Measurements from ENCODE around the gene SUPT7L. TPM values are rescaled to one million over a fixed set of nuclear protein-coding genes. Genes with fewer than 3 reads are reported as not detected.
"Not testable (repeated sequence)": the region's sequence is repeated elsewhere in the genome, so short reads cannot be mapped to it uniquely, and the experiment has no call there.

SUPT7L gene
- total RNA-seq, 2 donors from 2014 or later = 30.3 to 34.4 TPM

- H3K4me1 ChIP-seq (ENCODE audit: control insufficient read depth in 1 of 2, low read depth in 2 of 2) = no peaks in the 10 kb centered on the region
- no peaks in the 10 kb centered on the region for H3K27me3 ChIP-seq (replicated peaks; ENCODE audit: insufficient read depth)
- DNase-seq (ENCODE audit: low spot score) = no peak
- no peak for ATAC-seq (ENCODE audit: insufficient number of reproducible peaks, low FRiP score, low read depth)
- no peak overlapping the region for H3K4me3 ChIP-seq
- TF ChIP-seq, protein P1, sequence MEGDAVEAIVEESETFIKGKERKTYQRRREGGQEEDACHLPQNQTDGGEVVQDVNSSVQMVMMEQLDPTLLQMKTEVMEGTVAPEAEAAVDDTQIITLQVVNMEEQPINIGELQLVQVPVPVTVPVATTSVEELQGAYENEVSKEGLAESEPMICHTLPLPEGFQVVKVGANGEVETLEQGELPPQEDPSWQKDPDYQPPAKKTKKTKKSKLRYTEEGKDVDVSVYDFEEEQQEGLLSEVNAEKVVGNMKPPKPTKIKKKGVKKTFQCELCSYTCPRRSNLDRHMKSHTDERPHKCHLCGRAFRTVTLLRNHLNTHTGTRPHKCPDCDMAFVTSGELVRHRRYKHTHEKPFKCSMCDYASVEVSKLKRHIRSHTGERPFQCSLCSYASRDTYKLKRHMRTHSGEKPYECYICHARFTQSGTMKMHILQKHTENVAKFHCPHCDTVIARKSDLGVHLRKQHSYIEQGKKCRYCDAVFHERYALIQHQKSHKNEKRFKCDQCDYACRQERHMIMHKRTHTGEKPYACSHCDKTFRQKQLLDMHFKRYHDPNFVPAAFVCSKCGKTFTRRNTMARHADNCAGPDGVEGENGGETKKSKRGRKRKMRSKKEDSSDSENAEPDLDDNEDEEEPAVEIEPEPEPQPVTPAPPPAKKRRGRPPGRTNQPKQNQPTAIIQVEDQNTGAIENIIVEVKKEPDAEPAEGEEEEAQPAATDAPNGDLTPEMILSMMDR (IDR thresholded peaks at IDR 0.05) = no peak
- no peaks in the 10 kb centered on the region for H3K9me3 ChIP-seq
- peaks cover 43% of the 10 kb centered on the region for H3K36me3 ChIP-seq
- no peak overlapping the region for H3K27ac ChIP-seq
Observed at GRCh38 chr2:27640722-27641245, 22.6 kb downstream of the SUPT7L start.

- Histone ChIP-seq H3K4me1 (ENCODE audit: control insufficient read depth in 1 of 2, low read depth in 2 of 2) (no peaks in the 10 kb centered on the region), H3K9me3 (no peaks in the 10 kb centered on the region), H3K36me3 (peaks cover 59% of the 10 kb centered on the region), H3K27me3 (replicated peaks; ENCODE audit: insufficient read depth) (no peaks in the 10 kb centered on the region), H3K27ac (no peak overlapping the region), H3K4me3 (no peak overlapping the region)
- DNase-seq (ENCODE audit: low spot score) (no peak), ATAC-seq (ENCODE audit: insufficient number of reproducible peaks, low FRiP score, low read depth) (no peak)
- TF ChIP-seq, protein P1 (IDR thresholded peaks at IDR 0.05) = no peak
Observed at GRCh38 chr2:27638709-27639108, 24.7 kb downstream of the SUPT7L start.

DNA sequence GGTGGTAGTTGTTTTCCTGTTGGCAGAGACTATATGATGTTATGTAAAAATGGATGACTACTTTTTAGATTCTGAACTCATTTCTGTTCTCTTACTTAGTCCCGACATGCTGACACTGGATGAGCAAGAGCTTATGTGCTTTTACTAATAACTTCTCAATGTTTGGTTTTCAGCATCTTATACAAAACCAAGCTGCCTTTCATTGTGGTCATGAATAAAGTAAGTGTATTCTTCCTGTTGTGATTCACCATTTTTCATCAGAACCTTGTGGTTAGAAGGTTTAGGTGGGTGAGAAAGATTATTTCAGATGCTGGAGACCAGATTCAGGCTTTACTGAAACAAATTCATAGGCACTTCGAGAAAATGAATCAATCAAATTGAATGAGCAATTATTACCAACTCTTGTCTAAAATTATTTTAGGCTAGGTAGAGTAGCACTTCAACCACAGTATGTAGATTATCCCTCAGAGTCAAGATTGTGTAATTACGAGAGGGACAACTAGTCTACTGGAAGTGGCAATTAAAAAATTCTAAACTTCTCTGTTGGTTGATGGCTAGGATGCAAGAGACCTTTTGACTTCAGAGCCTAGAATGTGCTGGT, 25.3 kb downstream of the SUPT7L start:
- H3K27ac ChIP-seq = no peak overlapping the region
- no peak for DNase-seq (ENCODE audit: low spot score)
- no peaks in the 10 kb centered on the region for H3K4me1 ChIP-seq (ENCODE audit: control insufficient read depth in 1 of 2, low read depth in 2 of 2)
- peaks cover 59% of the 10 kb centered on the region for H3K36me3 ChIP-seq
- no peaks in the 10 kb centered on the region for H3K9me3 ChIP-seq
- TF ChIP-seq, protein P1 (IDR thresholded peaks at IDR 0.05) = no peak
- H3K27me3 ChIP-seq (replicated peaks; ENCODE audit: insufficient read depth) = no peaks in the 10 kb centered on the region
- ATAC-seq (ENCODE audit: insufficient number of reproducible peaks, low FRiP score, low read depth) = no peak
- no peak overlapping the region for H3K4me3 ChIP-seq

DNA sequence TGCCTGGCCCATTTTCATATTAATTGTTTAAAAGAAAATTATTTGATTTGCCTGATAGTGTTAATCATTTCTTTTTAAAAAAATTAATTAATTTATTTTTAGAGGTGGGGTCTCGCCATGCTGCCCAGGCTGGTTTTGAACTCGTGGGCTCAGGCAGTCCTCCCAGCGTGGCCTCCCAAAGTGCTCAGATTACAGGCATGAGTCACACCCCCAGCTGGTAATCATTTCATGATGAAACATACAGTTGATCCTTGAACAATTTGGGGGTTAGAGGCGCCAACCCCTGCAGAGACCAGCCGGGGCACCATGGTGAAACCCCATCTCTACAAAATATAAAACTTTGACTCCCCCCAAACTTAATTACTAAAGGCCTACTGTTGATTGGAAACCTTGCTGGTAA, 26.6 kb downstream of the SUPT7L start:
- Histone ChIP-seq H3K4me3 (no peak overlapping the region), H3K27me3 (replicated peaks; ENCODE audit: insufficient read depth) (no peaks in the 10 kb centered on the region), H3K4me1 (ENCODE audit: control insufficient read depth in 1 of 2, low read depth in 2 of 2) (no peaks in the 10 kb centered on the region), H3K27ac (no peak overlapping the region), H3K9me3 (no peaks in the 10 kb centered on the region), H3K36me3 (peaks cover 50% of the 10 kb centered on the region)
- no peak for ATAC-seq (ENCODE audit: insufficient number of reproducible peaks, low FRiP score, low read depth)
- TF ChIP-seq, protein P1 (IDR thresholded peaks at IDR 0.05) = no peak
- DNase-seq (ENCODE audit: low spot score) = no peak

DNA sequence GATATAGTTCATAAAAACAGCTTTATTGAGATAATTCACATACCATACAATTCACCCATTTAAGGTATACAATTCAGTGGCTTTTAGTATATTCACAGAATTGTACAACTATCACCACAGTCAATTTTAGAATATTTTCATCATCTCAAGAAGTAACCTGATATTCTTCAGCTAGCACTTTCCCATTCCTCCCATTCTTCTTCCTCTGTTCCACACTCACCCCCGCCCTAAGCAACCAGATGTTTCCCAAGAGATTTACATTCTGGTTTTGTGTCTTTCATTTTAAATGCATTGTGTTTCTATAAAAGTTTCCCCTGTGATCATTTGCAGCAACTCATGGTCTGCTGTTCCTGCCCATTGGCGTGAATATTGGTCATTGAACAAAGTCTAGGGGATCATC, 29.1 kb downstream of the SUPT7L start:
- no peaks in the 10 kb centered on the region for H3K27me3 ChIP-seq (replicated peaks; ENCODE audit: insufficient read depth)
- peaks cover 32% of the 10 kb centered on the region for H3K36me3 ChIP-seq
- H3K4me3 ChIP-seq = no peak overlapping the region
- no peak for DNase-seq (ENCODE audit: low spot score)
- no peak for ATAC-seq (ENCODE audit: insufficient number of reproducible peaks, low FRiP score, low read depth)
- no peak overlapping the region for H3K27ac ChIP-seq
- peaks cover 0 to 8% of the 10 kb centered on the region in 2 donors for H3K4me1 ChIP-seq (ENCODE audit: control insufficient read depth in 1 of 2, low read depth in 2 of 2)
- no peaks in the 10 kb centered on the region for H3K9me3 ChIP-seq
- TF ChIP-seq, protein P1 (IDR thresholded peaks at IDR 0.05) = no peak

- not testable (repeated sequence) for H3K27me3 ChIP-seq (replicated peaks; ENCODE audit: insufficient read depth); ATAC-seq (ENCODE audit: insufficient number of reproducible peaks, low FRiP score, low read depth); H3K9me3 ChIP-seq; H3K27ac ChIP-seq; H3K4me3 ChIP-seq; DNase-seq (ENCODE audit: low spot score)
- Histone ChIP-seq H3K4me1 (ENCODE audit: control insufficient read depth in 1 of 2, low read depth in 2 of 2) (peaks cover 0 to 18% of the 10 kb centered on the region in 2 donors), H3K36me3 (peaks cover 11% of the 10 kb centered on the region)
Observed at GRCh38 chr2:27630257-27630656, 33.2 kb downstream of the SUPT7L start.
